Stomach (tissue), 4 donors: Measurements from ENCODE around the gene HES3.

Source experiments
- CTCF ChIP-seq, 7 experiments: fragments of 450-650 bp in 4 of 7; fragments of 200-600 bp in 3 of 7; sonication (generic) in 3 of 7; IDR thresholded peaks; one replicate each; pipeline ENCODE4 v1.5.1; 2016 to 2019; ENCODE audit warnings: antibody characterized with exemption in 7 of 7, control low read depth in 2 of 7, mild to moderate bottlenecking in 1 of 7
- EP300 ChIP-seq: sonication (generic); formaldehyde crosslinking; IDR thresholded peaks from one replicate; pipeline ENCODE4 v1.6.1; 2017; ENCODE audit warnings: antibody characterized with exemption
- POLR2A ChIP-seq, 4 donors: fragments of 450-650 bp; IDR thresholded peaks; one replicate each; pipeline ENCODE4 v1.6.1; 2016; ENCODE audit warnings: antibody characterized with exemption in 4 of 4, control low read depth in 2 of 4, mild to moderate bottlenecking in 1 of 4, moderate library complexity in 1 of 4

- TF ChIP-seq CTCF (IDR thresholded peaks at IDR 0.05), result no peak
- no peak for TF ChIP-seq POLR2A (IDR thresholded peaks at IDR 0.05)
- TF ChIP-seq EP300, result no peak
These were observed 29.5 kb downstream of the HES3 start for GRCh38 chr1:6273380-6273891.
